HUES6 (cell line): ENCODE measurements around the gene C11orf21.

Source experiments
- H3K27ac ChIP-seq: 2 replicates; pipeline ENCODE4 v1.7.0; 2013; ENCODE audit warnings: low read depth, mild to moderate bottlenecking, low read length, inconsistent platforms
- H3K27me3 ChIP-seq: 2 replicates; pipeline ENCODE4 v1.6.1; 2013; ENCODE audit warnings: low read length; ENCODE audit not compliant: control insufficient read depth, insufficient read depth
- H3K36me3 ChIP-seq: 2 replicates; pipeline ENCODE4 v1.6.1; 2013; ENCODE audit warnings: low read length; ENCODE audit not compliant: control insufficient read depth, insufficient read depth
- H3K4me1 ChIP-seq: 2 replicates; pipeline ENCODE4 v1.6.1; 2013; ENCODE audit warnings: low read length; ENCODE audit not compliant: control insufficient read depth, insufficient read depth
- H3K4me3 ChIP-seq: 2 replicates; pipeline ENCODE4 v1.5.1; 2013; ENCODE audit warnings: low read depth, low read length
- H3K9ac ChIP-seq: one replicate; pipeline ENCODE4 v1.6.1; 2013; ENCODE audit warnings: mild to moderate bottlenecking, low read length
- H3K9me3 ChIP-seq: 2 replicates; pipeline ENCODE4 v1.6.1; 2013; ENCODE audit warnings: low read depth, low read length; ENCODE audit not compliant: control insufficient read depth, insufficient read depth

Gene C11orf21

DNA sequence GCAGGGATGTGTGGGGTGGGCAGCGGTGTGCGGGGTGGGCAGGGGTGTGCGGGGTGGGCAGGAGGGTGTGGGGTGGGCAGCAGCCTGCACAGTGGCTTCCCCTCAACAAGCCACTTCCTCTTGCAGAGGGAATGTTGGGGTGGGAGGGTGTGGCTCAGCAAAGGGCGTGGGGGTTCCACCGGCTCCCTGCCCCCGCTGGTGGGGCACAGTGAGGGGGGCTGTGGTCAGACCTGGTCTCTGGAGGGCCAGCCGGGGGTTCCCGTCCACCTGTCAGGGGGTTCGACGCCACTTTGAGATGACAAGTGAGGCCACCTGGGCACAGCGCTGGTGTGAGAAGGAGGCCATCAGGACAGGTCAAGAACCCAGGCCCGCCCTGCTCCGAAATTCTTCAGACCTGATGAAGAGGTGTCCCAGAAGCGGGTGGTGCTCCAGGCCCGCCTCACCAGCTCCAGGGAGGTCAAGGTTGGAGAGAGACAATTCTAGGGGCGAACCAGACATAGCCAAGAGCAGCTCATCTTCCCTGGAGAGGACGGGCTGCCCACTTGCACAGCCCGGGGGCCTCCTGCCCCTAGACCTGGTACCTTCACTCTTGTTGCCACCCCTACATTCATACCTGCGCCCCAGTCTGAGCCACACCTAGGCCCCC, 1.3 kb downstream of the C11orf21 start:
- no peak overlapping the region for H3K4me3 ChIP-seq
- no peaks in the 10 kb centered on the region for H3K9me3 ChIP-seq
- no peaks in the 10 kb centered on the region for H3K27me3 ChIP-seq
- H3K9ac ChIP-seq = no peak overlapping the region
- no peak overlapping the region for H3K27ac ChIP-seq
- no peaks in the 10 kb centered on the region for H3K36me3 ChIP-seq
- peaks cover under 1% of the 10 kb centered on the region; the same call in 1 of the 2 replicates for H3K4me1 ChIP-seq

DNA sequence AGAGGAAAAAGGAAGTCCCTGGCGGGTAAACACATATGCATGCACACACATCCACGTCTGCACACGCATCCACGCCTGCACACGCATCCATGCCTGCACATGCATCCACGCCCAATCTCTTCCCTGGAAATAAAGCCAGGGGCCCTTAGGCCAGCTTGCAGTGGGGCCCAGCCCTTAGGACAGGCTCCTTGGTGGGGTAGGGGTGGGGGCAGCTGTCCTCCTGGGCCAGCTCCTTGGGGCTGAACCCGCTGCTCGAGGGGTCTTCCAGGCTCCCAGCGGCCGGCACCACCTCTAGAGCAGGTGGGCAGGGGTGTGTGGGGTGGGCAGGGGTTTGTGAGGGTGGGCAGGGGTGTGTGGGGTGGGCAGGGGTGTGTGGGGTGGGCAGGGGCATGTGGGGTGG, 1.9 kb downstream of the C11orf21 start:
- Histone ChIP-seq H3K4me3 (no peak overlapping the region), H3K27me3 (peaks cover under 1% of the 10 kb centered on the region; the same call in 1 of the 2 replicates), H3K36me3 (no peaks in the 10 kb centered on the region), H3K9me3 (no peaks in the 10 kb centered on the region), H3K4me1 (no peaks in the 10 kb centered on the region; the same call in 1 of the 2 replicates), H3K27ac (no peak overlapping the region), H3K9ac (no peak overlapping the region)

DNA sequence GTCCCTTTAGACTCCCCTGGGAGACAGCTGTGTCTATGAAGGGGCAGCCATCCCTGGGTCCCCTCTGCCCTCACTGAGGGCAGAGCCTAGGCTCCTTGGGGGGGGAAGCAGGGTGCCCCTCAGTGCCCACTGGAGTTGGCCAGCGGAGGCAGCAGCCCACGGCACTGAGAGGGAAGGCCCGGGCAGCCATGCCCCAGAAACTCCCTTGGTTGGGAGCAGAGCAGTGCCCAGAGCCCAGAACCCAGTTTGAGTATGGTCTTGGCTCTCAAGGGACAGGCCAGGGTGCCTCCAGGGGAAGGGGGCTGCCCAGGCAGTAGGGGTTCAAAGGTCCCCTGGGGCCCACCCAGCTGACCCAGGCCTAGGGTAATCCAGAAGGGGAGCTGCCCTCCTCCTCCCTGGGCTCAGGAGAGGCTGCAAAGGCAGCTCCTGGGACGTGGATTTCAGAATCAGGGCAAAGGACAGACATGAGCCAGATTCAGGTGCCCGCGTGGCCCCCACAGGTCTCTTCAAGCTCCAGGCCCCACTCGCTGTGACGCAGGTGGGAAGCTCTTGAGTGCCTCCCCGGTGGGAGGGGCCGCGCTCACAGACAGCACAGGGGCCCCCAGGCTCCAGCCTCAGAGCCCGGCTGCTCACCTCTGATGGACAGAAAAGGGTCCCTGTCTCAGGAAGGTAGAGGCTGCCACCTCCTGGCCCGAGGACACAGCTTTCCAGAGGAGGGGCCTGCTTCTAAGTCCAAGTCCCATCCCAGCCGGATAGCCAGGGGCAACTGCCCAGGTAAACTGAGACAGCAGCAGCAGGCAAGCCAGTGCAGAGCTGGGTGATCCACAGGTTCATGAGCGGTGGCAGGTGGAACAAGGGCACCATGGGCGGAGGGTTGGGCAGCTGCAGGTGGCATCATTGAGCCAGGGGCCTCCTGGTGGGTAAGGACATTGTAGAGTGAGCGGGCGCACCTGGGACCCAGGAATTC, 2.6 kb downstream of the C11orf21 start:
- peaks cover 6% of the 10 kb centered on the region for H3K27me3 ChIP-seq
- no peaks in the 10 kb centered on the region for H3K36me3 ChIP-seq
- no peaks in the 10 kb centered on the region for H3K9me3 ChIP-seq
- no peaks in the 10 kb centered on the region; the same call in 1 of the 2 replicates for H3K4me1 ChIP-seq
- H3K27ac ChIP-seq = no peak overlapping the region
- H3K9ac ChIP-seq = no peak overlapping the region
- no peak overlapping the region for H3K4me3 ChIP-seq

DNA sequence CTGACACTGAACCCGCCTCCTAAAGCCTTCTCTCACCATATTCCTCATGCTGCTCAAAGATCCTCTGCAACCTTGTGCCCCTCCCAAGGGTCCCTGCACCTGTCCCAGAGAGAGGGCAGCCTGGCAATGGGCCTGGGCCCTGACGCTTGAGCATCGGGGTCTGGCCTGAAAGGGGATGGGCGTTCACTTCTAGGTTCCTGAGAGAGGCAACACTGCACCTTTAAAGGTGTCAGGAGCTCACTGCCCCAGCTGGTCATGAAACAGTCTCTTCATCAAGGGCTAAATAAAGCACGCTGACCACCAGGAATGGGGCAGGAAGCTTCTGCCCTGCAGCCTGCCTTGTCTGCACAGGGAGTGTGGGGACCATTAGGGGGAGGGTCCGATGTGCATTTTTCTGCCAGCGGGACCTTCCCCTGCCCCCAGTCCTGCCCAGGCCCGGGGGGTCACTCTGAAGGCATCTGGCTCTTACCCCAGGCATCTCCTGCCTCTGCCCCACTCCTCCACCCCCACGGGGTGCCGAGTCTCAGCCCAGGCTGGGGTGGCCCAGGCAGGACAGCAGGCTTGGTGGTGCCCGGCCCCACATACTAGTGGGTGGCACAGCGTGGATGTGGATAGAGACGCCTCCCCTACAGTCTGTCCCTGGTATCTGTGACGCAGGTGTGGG, 3.5 kb downstream of the C11orf21 start:
- H3K27me3 ChIP-seq = peaks cover 14% of the 10 kb centered on the region
- H3K27ac ChIP-seq = no peak overlapping the region
- no peaks in the 10 kb centered on the region for H3K9me3 ChIP-seq
- H3K4me3 ChIP-seq = no peak overlapping the region
- H3K9ac ChIP-seq = no peak overlapping the region
- H3K4me1 ChIP-seq = no peaks in the 10 kb centered on the region; the same call in 1 of the 2 replicates
- no peaks in the 10 kb centered on the region for H3K36me3 ChIP-seq

DNA sequence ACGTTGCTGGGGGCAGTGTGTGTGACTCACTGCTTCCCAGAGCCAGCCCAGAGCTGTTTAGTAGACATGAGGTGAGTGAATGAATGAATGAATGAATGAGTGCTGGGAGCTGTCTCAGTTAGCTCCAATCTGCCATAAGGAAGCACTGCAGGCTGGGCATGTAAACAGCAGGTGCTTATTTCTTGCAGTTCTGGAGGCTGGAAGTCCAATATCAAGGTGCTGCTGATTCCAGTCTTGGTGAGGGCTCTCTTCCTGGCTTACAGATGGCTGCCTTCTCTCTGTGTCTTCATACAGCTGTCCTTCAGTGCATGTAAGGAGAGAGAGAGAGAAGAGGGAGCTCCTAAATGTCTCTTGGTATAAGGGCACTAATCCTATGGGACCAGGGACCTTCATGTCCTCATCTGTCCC, 4.1 kb downstream of the C11orf21 start:
- Histone ChIP-seq H3K9me3 (no peaks in the 10 kb centered on the region), H3K27me3 (peaks cover 15% of the 10 kb centered on the region), H3K36me3 (no peaks in the 10 kb centered on the region)

DNA sequence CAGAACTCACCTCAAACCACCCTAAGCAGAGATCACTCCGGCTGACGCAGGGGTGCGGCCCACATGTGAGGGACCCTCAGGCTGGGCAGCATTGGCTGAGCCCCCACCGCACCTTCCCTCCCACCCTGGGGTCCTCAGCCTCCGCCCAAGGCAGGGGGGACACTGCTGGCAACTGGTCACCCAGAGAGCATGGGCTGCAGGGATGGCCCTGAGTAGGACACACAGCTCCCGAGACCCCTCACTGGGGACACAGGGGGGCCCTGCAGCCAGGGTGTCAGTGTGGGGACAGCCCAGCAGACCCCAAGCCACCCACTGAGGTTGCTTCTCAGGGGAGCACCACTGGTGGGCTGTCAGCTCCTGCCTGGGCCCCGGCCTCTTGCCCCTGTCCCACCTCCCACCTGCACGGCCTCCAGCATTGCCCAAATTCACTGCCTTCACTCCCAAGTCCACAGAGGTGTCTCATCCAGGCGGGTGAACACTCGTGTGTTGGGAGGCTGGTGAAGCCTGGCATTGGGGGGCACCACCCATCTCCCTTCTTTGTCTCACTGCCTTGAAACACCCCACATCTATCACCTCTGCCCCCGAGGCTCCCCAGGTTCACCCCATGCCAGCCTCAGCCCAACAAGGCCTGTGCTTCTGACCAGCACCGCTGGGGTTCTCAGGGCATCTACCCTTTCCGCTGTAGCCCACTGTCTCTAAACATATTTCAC, 4.7 kb downstream of the C11orf21 start:
- Histone ChIP-seq H3K27ac (no peak overlapping the region), H3K4me1 (no peaks in the 10 kb centered on the region; the same call in 1 of the 2 replicates), H3K27me3 (peaks cover 15% of the 10 kb centered on the region), H3K9me3 (no peaks in the 10 kb centered on the region), H3K36me3 (no peaks in the 10 kb centered on the region), H3K4me3 (no peak overlapping the region), H3K9ac (no peak overlapping the region)

More for the DNA sequence above, 4.1 kb downstream of the C11orf21 start:
- Histone ChIP-seq H3K9ac (no peak overlapping the region), H3K4me3 (no peak overlapping the region), H3K4me1 (no peaks in the 10 kb centered on the region; the same call in 1 of the 2 replicates), H3K27ac (no peak overlapping the region)

DNA sequence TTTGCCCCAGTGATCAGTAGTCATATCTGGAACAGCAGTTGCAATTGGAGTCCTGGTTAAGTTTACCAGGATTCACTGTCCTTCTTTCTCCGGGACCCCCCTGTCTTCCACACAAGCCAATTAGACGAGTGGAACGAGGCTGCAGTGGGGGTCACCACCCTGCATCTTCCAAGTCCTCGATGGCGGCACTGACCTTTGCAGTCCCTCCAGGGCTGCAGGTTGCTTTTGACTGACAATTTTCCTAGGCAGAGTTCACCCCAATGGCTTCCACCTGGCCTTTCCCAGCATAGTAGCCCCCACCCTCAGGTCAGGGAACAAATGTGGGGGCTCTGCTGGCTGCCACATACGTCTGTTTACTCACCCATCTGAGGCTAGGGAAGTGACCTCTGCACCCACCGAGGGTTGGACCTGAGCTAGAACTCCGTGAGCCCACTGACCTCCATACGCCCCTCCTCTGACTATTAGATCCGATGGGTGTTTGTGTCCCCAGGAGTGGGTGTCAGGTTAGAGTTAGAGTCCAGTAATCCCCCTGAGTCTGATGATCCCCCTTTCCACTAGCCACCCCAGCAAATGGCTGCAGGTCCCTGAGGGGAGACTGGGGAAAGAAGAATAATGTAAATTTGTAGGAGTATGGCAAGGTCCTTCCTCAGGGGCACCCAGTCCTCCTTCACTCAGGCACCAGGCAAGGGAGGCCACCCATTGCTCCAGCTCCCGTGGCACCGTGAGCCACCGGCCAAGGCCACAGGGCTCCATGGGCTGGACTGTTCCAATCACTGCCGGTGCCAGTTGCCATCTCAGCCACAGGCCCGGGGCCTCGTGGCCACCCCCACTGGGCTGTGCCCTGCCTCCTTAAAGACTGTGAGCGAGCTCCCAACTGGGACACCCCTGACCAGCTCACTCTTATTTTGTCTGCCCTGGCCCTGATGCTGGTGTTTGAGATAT, 5.5 kb downstream of the C11orf21 start:
- Histone ChIP-seq H3K36me3 (no peaks in the 10 kb centered on the region), H3K27me3 (peaks cover 15% of the 10 kb centered on the region), H3K27ac (no peak overlapping the region), H3K9ac (no peak overlapping the region), H3K4me1 (no peaks in the 10 kb centered on the region), H3K4me3 (no peak overlapping the region), H3K9me3 (no peaks in the 10 kb centered on the region)

DNA sequence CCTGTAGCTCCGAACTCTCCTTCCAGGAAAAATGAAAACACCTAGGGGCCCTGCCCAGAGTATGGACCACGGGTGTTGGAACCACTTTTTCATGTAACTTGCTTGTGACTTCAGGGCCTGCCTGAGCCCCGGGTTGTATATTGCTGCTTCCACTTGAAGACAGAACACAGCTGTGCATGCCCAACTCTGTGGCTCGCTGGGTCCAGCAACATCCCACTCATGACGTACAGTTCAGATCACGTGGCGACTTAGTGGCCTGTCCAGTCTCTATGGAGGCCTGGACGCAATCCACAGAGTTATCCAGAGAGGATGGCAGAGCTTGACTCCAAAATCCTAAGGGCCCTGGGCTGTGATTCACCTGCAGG, 6.8 kb downstream of the C11orf21 start:
- no peaks in the 10 kb centered on the region for H3K36me3 ChIP-seq
- H3K4me1 ChIP-seq = no peaks in the 10 kb centered on the region; the same call in 1 of the 2 replicates
- no peaks in the 10 kb centered on the region for H3K9me3 ChIP-seq
- no peak overlapping the region for H3K4me3 ChIP-seq
- no peak overlapping the region for H3K27ac ChIP-seq
- peaks cover 22% of the 10 kb centered on the region for H3K27me3 ChIP-seq
- no peak overlapping the region for H3K9ac ChIP-seq

DNA sequence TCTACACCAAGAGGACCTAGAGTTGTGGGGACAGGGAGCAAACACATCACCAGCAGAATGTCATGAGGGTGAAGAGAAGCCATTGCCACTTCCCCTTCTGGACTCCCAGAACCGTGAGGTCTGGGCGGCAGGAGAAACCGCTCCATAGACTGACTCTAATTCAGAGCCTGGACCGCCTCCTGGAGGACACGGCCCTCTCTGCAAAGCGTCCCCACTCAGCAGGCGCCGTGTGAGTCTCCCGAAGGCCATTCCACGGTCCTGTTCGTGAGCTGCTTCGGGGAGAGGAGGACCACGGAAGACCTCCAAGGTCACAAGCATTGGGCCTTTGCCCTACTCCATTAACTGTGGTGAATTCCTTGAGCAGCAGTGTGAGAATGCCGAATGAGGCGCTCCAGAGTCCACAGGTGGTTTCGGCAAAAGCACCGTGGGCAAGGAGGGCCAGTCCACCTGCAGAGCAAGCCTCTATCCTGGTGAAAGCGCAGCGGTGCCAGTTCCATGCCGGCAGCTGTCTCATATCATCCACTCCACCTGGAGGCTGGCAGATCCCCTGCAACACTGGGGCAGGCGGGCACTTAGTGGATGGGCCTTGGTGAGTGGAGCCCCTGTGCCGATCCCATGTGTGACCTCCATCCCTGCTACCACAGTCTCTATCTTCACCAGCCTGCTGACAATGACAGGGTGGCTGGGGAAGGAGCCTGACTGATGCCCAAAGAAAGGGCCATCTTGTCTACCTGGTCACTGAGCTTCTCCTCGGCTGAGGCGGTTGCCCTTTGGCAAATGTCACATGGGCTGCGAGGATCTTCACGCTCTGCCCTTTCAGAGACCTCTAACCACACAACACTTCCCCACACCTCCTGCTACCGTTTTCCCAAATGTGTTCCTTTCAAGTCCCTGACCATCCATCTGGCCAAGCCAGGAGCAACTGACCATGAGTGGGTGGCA, 7.5 kb downstream of the C11orf21 start:
- H3K4me1 ChIP-seq = no peaks in the 10 kb centered on the region; the same call in 1 of the 2 replicates
- no peak overlapping the region for H3K4me3 ChIP-seq
- no peaks in the 10 kb centered on the region for H3K9me3 ChIP-seq
- H3K36me3 ChIP-seq = no peaks in the 10 kb centered on the region
- H3K9ac ChIP-seq = no peak overlapping the region
- H3K27me3 ChIP-seq = peaks cover 28% of the 10 kb centered on the region
- H3K27ac ChIP-seq = no peak overlapping the region
